ENCODE data around the gene ADAD2.

ADAD2 gene

DNA sequence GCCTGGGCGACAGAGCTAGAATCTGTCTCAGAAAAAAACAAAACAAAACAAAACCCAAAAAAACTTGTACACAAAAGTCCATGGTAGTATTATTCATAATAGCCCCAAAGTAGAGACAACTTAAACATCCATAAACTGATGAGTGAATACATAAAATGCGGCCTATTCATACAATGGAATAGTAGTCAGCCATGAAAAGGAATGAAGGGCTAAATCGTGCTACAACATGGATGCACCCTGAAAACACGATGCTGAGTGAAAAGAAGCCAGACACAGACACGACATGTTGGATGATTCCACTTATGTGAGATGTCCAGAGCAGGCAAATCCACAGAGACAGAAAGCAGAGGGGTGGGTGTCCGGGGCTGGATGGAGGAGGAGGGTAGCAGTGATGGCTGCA, 36.6 kb downstream of the ADAD2 start:
- TF ChIP-seq SIN3A (IDR thresholded peaks at IDR 0.05; ENCODE audit: borderline replicate concordance, insufficient read depth, low read length) (no peak), REST (IDR thresholded peaks at IDR 0.05; ENCODE audit: insufficient read depth in 1 of 2, low read depth in 2 of 2, low read length in 2 of 2) (no peak), FOXP2 (optimal IDR thresholded peaks at IDR 0.05; ENCODE audit: borderline replicate concordance, extremely low read depth, extremely low read length, insufficient read depth) (no peak), TAF1 (IDR thresholded peaks at IDR 0.05; ENCODE audit: borderline replicate concordance, insufficient read depth, low read length) (no peak), POLR2AphosphoS5 (IDR thresholded peaks at IDR 0.05; ENCODE audit: low read depth, low read length) (no peak)

GRCh38 chr16:84228256-84228838, 37.4 kb downstream of the ADAD2 start:
- no peak for TF ChIP-seq POLR2AphosphoS5 (IDR thresholded peaks at IDR 0.05; ENCODE audit: low read depth, low read length)
- no peak for TF ChIP-seq FOXP2 (optimal IDR thresholded peaks at IDR 0.05; ENCODE audit: borderline replicate concordance, extremely low read depth, extremely low read length, insufficient read depth)
- TF ChIP-seq REST (IDR thresholded peaks at IDR 0.05; ENCODE audit: insufficient read depth in 1 of 2, low read depth in 2 of 2, low read length in 2 of 2): no peak
- TF ChIP-seq SIN3A (IDR thresholded peaks at IDR 0.05; ENCODE audit: borderline replicate concordance, insufficient read depth, low read length): no peak
- no peak for TF ChIP-seq TAF1 (IDR thresholded peaks at IDR 0.05; ENCODE audit: borderline replicate concordance, insufficient read depth, low read length)

DNA sequence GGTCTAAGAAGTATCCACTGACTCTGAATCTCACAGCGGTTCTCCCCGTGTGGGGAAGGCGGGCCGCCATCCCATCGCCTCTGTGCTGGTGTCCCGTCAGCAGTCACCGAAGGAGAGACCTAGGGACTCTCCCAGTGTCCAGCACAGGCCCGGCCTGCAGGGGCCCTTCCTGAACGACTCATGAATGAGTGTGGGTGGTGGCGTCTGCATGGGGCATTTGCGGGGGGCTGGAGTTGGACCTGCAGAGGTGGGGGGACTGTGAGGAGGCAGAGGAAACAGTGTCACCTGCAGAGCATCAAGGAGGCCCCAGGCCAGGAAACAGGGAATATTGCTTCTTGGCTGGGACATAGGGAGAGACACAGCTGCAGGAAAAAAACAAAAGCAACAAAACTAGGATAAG, 38.5 kb downstream of the ADAD2 start:
- TF ChIP-seq POLR2AphosphoS5 (IDR thresholded peaks at IDR 0.05; ENCODE audit: low read depth, low read length): no peak
- TF ChIP-seq REST (IDR thresholded peaks at IDR 0.05; ENCODE audit: insufficient read depth in 1 of 2, low read depth in 2 of 2, low read length in 2 of 2): no peak
- no peak for TF ChIP-seq SIN3A (IDR thresholded peaks at IDR 0.05; ENCODE audit: borderline replicate concordance, insufficient read depth, low read length)
- TF ChIP-seq TAF1 (IDR thresholded peaks at IDR 0.05; ENCODE audit: borderline replicate concordance, insufficient read depth, low read length): no peak
- TF ChIP-seq FOXP2 (optimal IDR thresholded peaks at IDR 0.05; ENCODE audit: borderline replicate concordance, extremely low read depth, extremely low read length, insufficient read depth): no peak

GRCh38 chr16:84232060-84232459, 41.1 kb downstream of the ADAD2 start:
- TF ChIP-seq POLR2AphosphoS5 (IDR thresholded peaks at IDR 0.05; ENCODE audit: low read depth, low read length): no peak
- no peak for TF ChIP-seq SIN3A (IDR thresholded peaks at IDR 0.05; ENCODE audit: borderline replicate concordance, insufficient read depth, low read length)
- TF ChIP-seq REST (IDR thresholded peaks at IDR 0.05; ENCODE audit: insufficient read depth in 1 of 2, low read depth in 2 of 2, low read length in 2 of 2): no peak
- TF ChIP-seq FOXP2 (optimal IDR thresholded peaks at IDR 0.05; ENCODE audit: borderline replicate concordance, extremely low read depth, extremely low read length, insufficient read depth): no peak
- no peak for TF ChIP-seq TAF1 (IDR thresholded peaks at IDR 0.05; ENCODE audit: borderline replicate concordance, insufficient read depth, low read length)

Measured in PFSK-1 (cell line).